Transverse colon (tissue), 4 donors: ENCODE results near the gene GRK3.

Experiments used
- CTCF ChIP-seq, 5 experiments: fragments of 200-600 bp in 3 of 5; fragments of 450-650 bp in 2 of 5; sonication (generic) in 3 of 5; IDR thresholded peaks; 1 replicate in 2 of 5; 2 replicates in 3 of 5; pipeline ENCODE4 v1.5.1; 2016 to 2017; ENCODE audit warnings: antibody characterized with exemption in 5 of 5, inconsistent platforms in 3 of 5, mild to moderate bottlenecking in 2 of 5, moderate library complexity in 1 of 5
- EP300 ChIP-seq: sonication (generic); formaldehyde crosslinking; IDR thresholded peaks from one replicate; pipeline ENCODE4 v1.6.1; 2017; ENCODE audit warnings: antibody characterized with exemption, low read depth
- POLR2A ChIP-seq: fragments of 450-650 bp; IDR thresholded peaks from one replicate; pipeline ENCODE4 v1.6.1; 2016; ENCODE audit warnings: antibody characterized with exemption, mild to moderate bottlenecking, moderate library complexity
- POLR2AphosphoS5 ChIP-seq, 3 donors: sonication (generic); formaldehyde crosslinking; IDR thresholded peaks; one replicate each; pipeline ENCODE4 v1.6.1; 2016; ENCODE audit warnings: antibody characterized with exemption in 3 of 3

- TF ChIP-seq EP300, result no peak
- no peak for TF ChIP-seq CTCF (IDR thresholded peaks at IDR 0.05)
- TF ChIP-seq POLR2A, result no peak
- no peak for TF ChIP-seq POLR2AphosphoS5 (IDR thresholded peaks at IDR 0.05)
Measured at GRCh38 chr22:25540908-25541660, 23.4 kb upstream of the GRK3 start.
